Left lung (tissue), 10 donors: ENCODE measurements around the gene PLD1. TPM values are rescaled to one million over a fixed set of nuclear protein-coding genes. Genes with fewer than 3 reads are reported as not detected.

ENCODE experiments used
- ATAC-seq: fragments of 200-7000 bp; cut with Tn5 transposase; one replicate; pipeline ENCODE4 v1.9.1; 2020; ENCODE audit warnings: moderate library complexity
- DNase-seq, 4 donors: peaks; one replicate each; pipeline ENCODE4 v3.0.0-alpha.2; 2013 to 2020
- H3K27ac ChIP-seq, 2 donors: fragments of 200-600 bp; sonication (generic) in 1 of 2; one replicate each; pipeline versions ENCODE4 v1.5.0 to v1.8.0; 2020 to 2021
- H3K27me3 ChIP-seq, 2 donors: fragments of 200-600 bp; sonication (generic) in 1 of 2; one replicate each; pipeline versions ENCODE4 v1.5.0 to v1.8.0; 2020 to 2021
- H3K36me3 ChIP-seq, 2 donors: fragments of 200-600 bp; sonication (generic) in 1 of 2; one replicate each; pipeline versions ENCODE4 v1.5.0 to v1.8.0; 2020 to 2021
- H3K4me1 ChIP-seq, 2 donors: fragments of 200-600 bp; one replicate each; pipeline ENCODE4 v1.8.0; 2021
- H3K4me3 ChIP-seq, 2 donors: fragments of 200-600 bp; sonication (generic) in 1 of 2; one replicate each; pipeline versions ENCODE4 v1.5.0 to v1.8.0; 2020 to 2021; ENCODE audit warnings: mild to moderate bottlenecking in 1 of 2
- H3K9me3 ChIP-seq, 2 donors: fragments of 200-600 bp; sonication (generic) in 1 of 2; one replicate each; pipeline versions ENCODE4 v1.5.0 to v1.8.0; 2020 to 2021
- CTCF ChIP-seq, 2 donors: fragments of 200-600 bp; sonication (generic) in 1 of 2; IDR thresholded peaks; one replicate each; pipeline versions ENCODE4 v1.5.0 to v1.8.0; 2021; ENCODE audit warnings: antibody characterized with exemption in 2 of 2
- intact Hi-C, 2 donors: fragments of 100-400 bp; cut with DNase I; formaldehyde crosslinking; loops; one replicate each; pipeline versions ENCODE4 v1.11.2 to v1.14.2; 2022
- polyA plus RNA-seq, 6 donors: library from polyadenylated mRNA; unstranded; fragments of 120-200 nt; gene quantifications; one replicate each; pipeline ENCODE4 v1.2.1, GENCODE V29; 2013; ENCODE audit not compliant: insufficient read length in 6 of 6
- total RNA-seq, 2 donors: library from RNA; stranded (reverse); fragmentation: NEBNext Ultra II Directional; extraction: Animal tissue kit (Norgen Biotek cat#: 25700); gene quantifications; one replicate each; pipeline ENCODE4 v1.2.1, GENCODE V29; 2021
- donor health status: DM: no; HTN: yes; CAD: no.
- donor health status: DM: no; HTN: no; CAD: no.

Gene PLD1
- total and polyA plus RNA-seq, 8 donors = 2.9 to 18.7 (median 5.8) TPM

- Histone ChIP-seq H3K9me3 (no peaks in the 10 kb centered on the region), H3K27me3 (no peaks in the 10 kb centered on the region), H3K36me3 (no peaks in the 10 kb centered on the region), H3K4me1 (peaks cover 5 to 46% of the 10 kb centered on the region in 2 donors), H3K27ac (peak overlapping the region in 1 of 2 donors; percentile 75), H3K4me3 (no peak overlapping the region)
- intact Hi-C loops = no loop called here
- DNase-seq (no peak), ATAC-seq (no peak)
- no peak for TF ChIP-seq CTCF (IDR thresholded peaks at IDR 0.05)
These were observed 2.5 kb upstream of the PLD1 start for GRCh38 chr3:171812811-171813210.

GRCh38 chr3:171811913-171812335 is 1.6 kb upstream of the PLD1 start:
- no peaks in the 10 kb centered on the region for H3K9me3 ChIP-seq
- no peaks in the 10 kb centered on the region for H3K36me3 ChIP-seq
- intact Hi-C loops = no loop called here
- H3K27me3 ChIP-seq = no peaks in the 10 kb centered on the region
- no peak for TF ChIP-seq CTCF (IDR thresholded peaks at IDR 0.05)
- no peak overlapping the region for H3K4me3 ChIP-seq
- peak overlapping the region in 1 of 2 donors; percentile 96 for H3K27ac ChIP-seq
- DNase-seq = no peak
- no peak for ATAC-seq
- peaks cover 5 to 49% of the 10 kb centered on the region in 2 donors for H3K4me1 ChIP-seq

GRCh38 chr3:171811295-171811912 is 1.1 kb upstream of the PLD1 start:
- TF ChIP-seq CTCF (IDR thresholded peaks at IDR 0.05) = no peak
- H3K9me3 ChIP-seq = no peaks in the 10 kb centered on the region
- H3K36me3 ChIP-seq = no peaks in the 10 kb centered on the region
- peak in 2 of 4 donors; percentile 55 to 77 for DNase-seq
- ATAC-seq = peak; percentile 10
- H3K27ac ChIP-seq = peak overlapping the region; percentile 89 to 96
- H3K4me3 ChIP-seq = no peak overlapping the region
- intact Hi-C loops = no loop called here
- peaks cover 5 to 54% of the 10 kb centered on the region in 2 donors for H3K4me1 ChIP-seq
- H3K27me3 ChIP-seq = no peaks in the 10 kb centered on the region

GRCh38 chr3:171810629-171811294 is 479 bp upstream of the PLD1 start:
- ATAC-seq (no peak), DNase-seq (no peak)
- intact Hi-C loops = no loop called here

More at GRCh38 chr3:171810629-171811294, 479 bp upstream of the PLD1 start:
- H3K9me3 ChIP-seq = no peaks in the 10 kb centered on the region
- H3K36me3 ChIP-seq = no peaks in the 10 kb centered on the region
- peak overlapping the region; percentile 89 to 96 for H3K27ac ChIP-seq
- H3K4me1 ChIP-seq = peaks cover 5 to 61% of the 10 kb centered on the region in 2 donors
- no peaks in the 10 kb centered on the region for H3K27me3 ChIP-seq
- peak overlapping the region; percentile 70 to 77 for H3K4me3 ChIP-seq
- no peak for TF ChIP-seq CTCF (IDR thresholded peaks at IDR 0.05)
